Skeletal muscle satellite cell (primary cell): ENCODE measurements around the gene KARS1.

Experiments
- H3K27me3 ChIP-seq: 2 replicates; pipeline ENCODE4 v1.7.0; 2013; ENCODE audit warnings: low read length; ENCODE audit not compliant: control insufficient read depth, insufficient read depth
- H3K36me3 ChIP-seq: 2 replicates; pipeline ENCODE4 v1.7.0; 2013; ENCODE audit warnings: mild to moderate bottlenecking, control low read depth, low read length; ENCODE audit not compliant: insufficient read depth
- H3K4me1 ChIP-seq: 2 replicates; pipeline ENCODE4 v1.7.0; 2013; ENCODE audit warnings: low read length; ENCODE audit not compliant: control insufficient read depth, insufficient read depth
- H3K4me2 ChIP-seq: 2 replicates; pipeline ENCODE4 v1.7.0; 2013; ENCODE audit warnings: mild to moderate bottlenecking, low read length
- H3K4me3 ChIP-seq: 2 replicates; pipeline ENCODE4 v1.7.0; 2013; ENCODE audit warnings: low read length
- H3K9ac ChIP-seq: 2 replicates; pipeline ENCODE4 v1.7.0; 2013; ENCODE audit warnings: mild to moderate bottlenecking, low read depth, low read length, moderate library complexity
- H3K9me3 ChIP-seq: replicated peaks from 2 replicates; pipeline ENCODE4 v1.7.0; 2013; ENCODE audit warnings: mild to moderate bottlenecking, control low read depth, low read length

Gene KARS1

DNA sequence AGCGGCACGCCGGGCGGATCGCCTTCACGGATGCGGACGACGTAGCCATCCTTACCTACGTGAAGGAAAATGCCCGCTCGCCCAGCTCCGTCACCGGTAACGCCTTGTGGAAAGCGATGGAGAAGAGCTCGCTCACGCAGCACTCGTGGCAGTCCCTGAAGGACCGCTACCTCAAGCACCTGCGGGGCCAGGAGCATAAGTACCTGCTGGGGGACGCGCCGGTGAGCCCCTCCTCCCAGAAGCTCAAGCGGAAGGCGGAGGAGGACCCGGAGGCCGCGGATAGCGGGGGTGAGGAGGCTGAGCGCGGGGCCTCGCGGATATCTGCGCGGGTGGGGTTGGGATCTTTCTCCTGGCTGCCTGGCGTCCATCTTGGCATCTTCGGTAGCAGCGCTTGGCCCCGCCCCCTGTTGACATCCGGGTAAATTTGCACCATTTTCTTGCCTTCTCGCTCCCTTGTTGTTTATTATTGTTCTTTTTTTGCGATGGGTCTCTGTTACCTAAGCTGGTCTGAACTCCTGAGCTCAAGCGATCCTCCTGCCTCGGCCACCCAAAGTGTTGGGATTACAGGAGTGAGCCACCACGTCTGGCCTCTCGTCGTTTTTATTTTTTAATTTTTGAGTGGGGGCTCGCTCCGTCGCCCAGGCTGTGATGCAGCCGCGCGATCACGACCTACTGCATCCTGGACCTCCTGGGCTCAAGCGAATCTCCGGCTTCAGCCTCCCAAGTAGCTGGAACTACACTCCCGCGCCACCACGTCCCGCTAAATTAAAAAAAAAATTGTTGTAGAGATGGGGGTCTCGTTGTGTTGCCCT is 1.0 kb upstream of the KARS1 start:
- Histone ChIP-seq H3K4me1 (peaks cover 27% of the 10 kb centered on the region), H3K9ac (peak overlapping the region; percentile 95), H3K9me3 (no peaks in the 10 kb centered on the region)

DNA sequence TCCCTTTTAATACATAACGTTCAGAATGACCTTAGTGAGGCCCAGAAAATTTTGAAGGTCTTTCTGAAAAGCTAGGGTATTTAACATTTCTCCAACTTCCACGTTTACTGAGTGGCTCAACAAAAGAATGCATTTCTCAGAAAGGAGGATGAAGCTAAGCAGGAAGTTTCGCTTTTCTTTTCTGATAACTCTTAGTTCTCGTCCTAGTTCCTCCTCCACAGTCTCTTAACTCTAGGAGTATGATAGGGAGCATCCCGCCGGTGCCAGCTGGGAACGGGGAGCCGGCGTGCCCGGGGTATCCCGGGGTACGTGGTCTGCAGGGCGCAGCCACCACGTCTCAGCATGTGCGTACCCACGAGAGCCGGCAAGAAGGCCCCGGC is 363 bp downstream of the KARS1 start:
- Histone ChIP-seq H3K36me3 (peaks cover 30% of the 10 kb centered on the region), H3K27me3 (no peaks in the 10 kb centered on the region), H3K4me2 (peak overlapping the region; percentile 97), H3K9me3 (no peaks in the 10 kb centered on the region), H3K9ac (peak overlapping the region; percentile 95), H3K4me1 (peaks cover 19% of the 10 kb centered on the region), H3K4me3 (peak overlapping the region; percentile 95)

More for the DNA sequence above, 1.0 kb upstream of the KARS1 start:
- H3K4me2 ChIP-seq, result peak overlapping the region; percentile 94
- H3K27me3 ChIP-seq, result no peaks in the 10 kb centered on the region
- H3K4me3 ChIP-seq, result peak overlapping the region; percentile 95
- peaks cover 20% of the 10 kb centered on the region for H3K36me3 ChIP-seq

DNA sequence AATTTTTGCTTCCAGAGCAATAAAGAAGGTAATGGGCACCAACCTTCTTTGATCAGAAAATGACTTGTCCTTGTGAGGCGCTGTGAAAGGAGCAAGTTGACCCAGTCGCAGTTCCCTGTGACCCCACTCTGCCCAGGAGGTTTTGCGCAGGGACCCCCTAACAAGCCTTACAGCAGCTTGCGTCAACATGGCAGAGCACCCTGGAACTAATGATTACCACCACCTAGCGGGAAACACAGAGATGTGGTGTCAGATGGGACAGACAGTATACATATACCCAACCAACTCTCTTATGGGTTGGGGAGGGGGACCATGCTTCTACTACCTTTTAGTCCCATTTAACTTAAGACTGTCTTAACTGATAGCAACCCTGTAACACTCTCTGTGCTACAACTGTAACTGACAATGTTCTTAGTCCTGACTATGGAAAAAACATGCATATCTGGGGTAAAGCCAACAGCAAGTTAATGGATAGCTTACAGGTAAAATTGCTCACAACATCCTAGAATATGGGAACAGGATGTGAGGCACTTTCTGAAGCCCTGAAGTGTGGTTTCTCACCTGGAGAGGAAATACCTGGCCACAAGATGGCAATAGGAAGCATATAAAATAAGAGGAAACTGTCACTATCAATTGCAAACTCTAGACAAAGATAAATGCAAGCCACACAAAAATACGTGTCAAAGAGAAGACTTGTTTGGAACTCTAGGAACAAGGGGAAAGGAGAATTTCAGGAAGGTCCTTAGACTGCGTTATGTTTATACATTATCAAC is 3.0 kb downstream of the KARS1 start:
- Histone ChIP-seq H3K36me3 (peaks cover 53% of the 10 kb centered on the region), H3K4me3 (no peak overlapping the region), H3K9ac (no peak overlapping the region), H3K27me3 (no peaks in the 10 kb centered on the region), H3K4me2 (no peak overlapping the region), H3K4me1 (peaks cover 4% of the 10 kb centered on the region), H3K9me3 (no peaks in the 10 kb centered on the region)

DNA sequence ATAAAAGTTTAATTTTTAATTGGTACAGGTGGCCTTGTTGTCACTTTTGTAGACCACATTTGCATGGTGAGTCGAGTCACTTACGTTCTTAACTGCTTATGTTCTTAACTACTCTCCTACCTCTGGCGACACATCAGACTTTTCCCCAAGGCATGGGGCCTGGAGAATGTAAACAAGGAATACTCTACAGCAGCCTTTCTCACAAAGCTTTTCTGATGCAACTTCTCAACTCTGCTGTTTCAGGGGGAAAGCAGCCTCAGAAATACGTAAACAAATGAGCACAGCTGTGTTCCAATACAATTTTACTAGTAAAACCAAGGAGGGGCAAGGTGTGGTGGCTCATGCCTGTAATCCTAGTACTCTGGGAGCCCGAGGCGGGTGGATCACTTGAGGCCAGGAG is 6.9 kb downstream of the KARS1 start:
- Histone ChIP-seq H3K9ac (no peak overlapping the region), H3K4me1 (no peaks in the 10 kb centered on the region), H3K27me3 (no peaks in the 10 kb centered on the region), H3K4me3 (no peak overlapping the region), H3K9me3 (no peaks in the 10 kb centered on the region), H3K36me3 (peaks cover 68% of the 10 kb centered on the region), H3K4me2 (no peak overlapping the region)

DNA sequence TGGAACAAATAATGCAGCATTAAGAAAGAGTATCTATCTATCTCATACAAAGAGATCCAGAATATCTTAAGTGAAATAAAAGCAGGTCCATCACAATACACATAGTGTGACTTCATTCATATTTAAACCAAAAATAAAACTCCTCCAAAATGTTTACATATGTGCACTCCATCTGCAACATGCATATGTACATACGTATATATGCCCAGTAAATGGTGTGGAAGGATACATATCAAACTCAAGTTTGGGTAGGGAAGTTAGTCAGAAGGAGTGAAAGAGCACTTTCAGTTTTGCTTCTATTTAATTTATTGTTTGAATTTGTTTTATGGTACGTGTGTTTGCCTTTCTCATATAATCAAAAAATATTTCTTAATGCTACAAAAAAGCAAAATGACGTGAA is 12.4 kb downstream of the KARS1 start:
- Histone ChIP-seq H3K9ac (no peak overlapping the region), H3K4me3 (no peak overlapping the region), H3K4me1 (no peaks in the 10 kb centered on the region), H3K9me3 (no peaks in the 10 kb centered on the region), H3K27me3 (no peaks in the 10 kb centered on the region), H3K4me2 (no peak overlapping the region), H3K36me3 (peaks cover 70% of the 10 kb centered on the region)

DNA sequence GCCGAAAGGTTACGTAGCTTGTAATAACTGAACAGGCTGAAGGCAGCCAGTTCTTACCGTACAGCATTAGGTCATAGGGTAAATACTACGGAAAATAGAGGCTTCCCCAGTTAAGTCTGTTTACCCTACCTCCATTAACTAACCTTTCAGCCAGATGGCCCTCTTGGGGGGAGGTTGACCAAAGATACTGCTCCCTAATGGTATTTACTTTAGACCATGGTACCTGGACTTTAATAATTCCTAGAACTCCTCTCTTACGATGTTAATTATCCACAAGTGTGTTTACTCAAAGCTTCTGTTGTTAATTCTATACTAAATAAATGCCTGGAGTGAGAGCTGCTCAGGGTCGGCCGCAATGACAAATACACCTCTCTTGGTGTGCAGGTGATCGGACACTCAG is 14.6 kb downstream of the KARS1 start:
- no peaks in the 10 kb centered on the region for H3K9me3 ChIP-seq
- H3K4me3 ChIP-seq, result no peak overlapping the region
- no peak overlapping the region for H3K4me2 ChIP-seq
- H3K27me3 ChIP-seq, result no peaks in the 10 kb centered on the region
- no peak overlapping the region for H3K9ac ChIP-seq
- H3K4me1 ChIP-seq, result no peaks in the 10 kb centered on the region
- peaks cover 85% of the 10 kb centered on the region for H3K36me3 ChIP-seq

DNA sequence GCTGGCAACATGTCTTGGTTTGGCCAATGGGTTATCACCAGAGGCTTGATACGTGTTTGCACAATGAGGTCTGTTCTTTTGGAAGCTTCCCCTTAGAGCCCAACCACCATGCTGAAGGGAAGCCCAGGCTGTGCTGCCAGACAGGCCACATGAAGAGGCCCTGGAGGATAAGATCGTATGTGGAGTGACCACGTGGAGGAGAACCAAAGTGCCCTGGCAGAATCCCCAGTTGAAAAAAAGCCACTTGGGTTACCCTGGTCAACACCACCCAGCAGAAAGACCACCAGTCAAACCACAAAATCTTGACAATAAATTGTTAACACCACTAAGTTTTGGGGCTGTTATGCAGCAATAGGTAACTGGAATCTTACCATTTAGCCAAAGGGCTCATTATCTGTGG is 17.4 kb downstream of the KARS1 start:
- no peak overlapping the region for H3K4me2 ChIP-seq
- H3K36me3 ChIP-seq, result peaks cover 84% of the 10 kb centered on the region
- H3K4me3 ChIP-seq, result no peak overlapping the region
- H3K9ac ChIP-seq, result no peak overlapping the region
- H3K9me3 ChIP-seq, result no peaks in the 10 kb centered on the region
- H3K4me1 ChIP-seq, result no peaks in the 10 kb centered on the region
- H3K27me3 ChIP-seq, result no peaks in the 10 kb centered on the region

DNA sequence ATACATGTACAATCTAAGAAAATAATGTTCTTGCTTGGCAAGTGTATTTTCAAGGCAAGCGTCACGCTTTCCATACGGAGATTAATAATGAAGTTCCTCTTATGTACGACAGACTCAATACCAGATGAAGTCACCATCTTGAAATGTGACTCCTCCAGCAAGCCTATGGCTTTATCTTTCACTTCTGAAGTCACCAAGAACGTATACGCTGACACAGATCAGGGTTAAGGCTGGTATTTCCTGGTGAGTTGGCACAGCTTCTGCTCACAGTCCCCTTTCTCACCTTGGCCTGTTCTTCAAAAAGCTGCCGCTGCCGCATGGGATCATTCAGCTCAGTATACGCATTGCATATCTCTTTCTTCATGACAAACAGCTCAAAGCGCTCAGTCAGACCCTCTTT is 18.3 kb downstream of the KARS1 start:
- Histone ChIP-seq H3K9me3 (no peaks in the 10 kb centered on the region), H3K4me2 (no peak overlapping the region), H3K9ac (no peak overlapping the region), H3K4me3 (no peak overlapping the region), H3K36me3 (peaks cover 76% of the 10 kb centered on the region), H3K27me3 (no peaks in the 10 kb centered on the region), H3K4me1 (peaks cover 3% of the 10 kb centered on the region)

DNA sequence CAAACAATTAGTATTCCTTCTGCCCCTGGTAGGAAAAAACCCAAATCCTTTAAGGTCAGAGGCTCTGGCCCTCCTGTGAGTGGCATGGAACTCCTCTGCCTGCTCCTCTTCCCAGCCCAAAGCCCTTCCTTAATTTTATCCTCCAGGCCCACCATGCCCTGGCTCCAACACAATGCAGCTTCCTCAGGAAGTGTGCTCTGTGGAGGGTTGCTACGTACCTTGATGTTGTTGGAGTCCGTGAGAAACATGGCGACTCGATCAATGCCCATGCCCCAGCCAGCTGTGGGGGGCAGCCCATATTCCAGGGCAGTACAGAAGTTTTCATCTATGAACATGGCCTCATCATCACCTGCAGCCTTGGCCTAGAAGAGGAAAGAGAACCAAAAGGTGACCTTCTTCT is 19.1 kb downstream of the KARS1 start:
- Histone ChIP-seq H3K36me3 (peaks cover 70% of the 10 kb centered on the region), H3K27me3 (no peaks in the 10 kb centered on the region), H3K4me2 (no peak overlapping the region), H3K4me3 (no peak overlapping the region), H3K9me3 (no peaks in the 10 kb centered on the region), H3K4me1 (peaks cover 3% of the 10 kb centered on the region), H3K9ac (no peak overlapping the region)

DNA sequence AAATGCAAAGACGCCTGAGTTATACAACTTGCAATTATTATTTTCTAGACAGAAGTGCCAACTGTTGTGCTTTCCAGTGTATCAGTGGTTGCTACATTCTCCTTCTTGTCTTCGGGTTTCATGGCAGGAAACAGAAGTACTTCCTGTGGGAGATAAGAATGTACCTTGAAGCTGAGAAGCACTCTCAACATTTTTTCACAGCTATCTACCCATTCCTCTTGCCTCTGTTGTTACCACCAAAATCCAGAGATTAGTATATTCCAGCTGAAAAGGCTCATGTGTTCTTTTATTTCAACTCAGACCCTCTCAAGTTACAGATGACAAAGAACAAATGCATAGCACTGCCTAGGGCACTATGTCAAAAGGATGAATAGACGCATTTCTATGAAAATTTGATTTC is 19.6 kb downstream of the KARS1 start:
- Histone ChIP-seq H3K27me3 (no peaks in the 10 kb centered on the region), H3K4me2 (no peak overlapping the region), H3K9me3 (no peaks in the 10 kb centered on the region), H3K4me3 (no peak overlapping the region), H3K9ac (no peak overlapping the region), H3K36me3 (peaks cover 65% of the 10 kb centered on the region), H3K4me1 (peaks cover 3% of the 10 kb centered on the region)

DNA sequence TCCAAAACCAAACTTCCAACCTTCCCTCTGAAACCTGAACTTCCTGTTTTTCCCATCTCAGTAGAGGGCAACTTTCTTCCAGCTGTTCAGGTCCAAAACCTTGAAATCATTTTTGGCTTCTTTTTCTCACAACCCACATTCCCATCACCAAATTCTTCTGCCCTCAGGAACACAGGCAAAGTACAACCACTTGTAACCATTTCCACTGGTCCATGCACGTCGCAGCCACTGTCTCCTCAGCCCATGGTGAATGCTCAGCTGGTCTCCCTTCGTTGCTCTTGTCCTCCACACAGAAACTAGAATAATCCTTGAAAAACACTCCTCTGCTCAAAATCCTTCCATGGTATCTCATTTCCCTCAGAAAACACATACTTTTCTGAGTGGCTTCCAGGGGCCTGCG is 20.7 kb downstream of the KARS1 start:
- Histone ChIP-seq H3K9ac (no peak overlapping the region), H3K4me1 (peaks cover 9% of the 10 kb centered on the region), H3K36me3 (peaks cover 56% of the 10 kb centered on the region), H3K9me3 (no peaks in the 10 kb centered on the region), H3K4me2 (no peak overlapping the region), H3K27me3 (no peaks in the 10 kb centered on the region), H3K4me3 (no peak overlapping the region)
